GM23338 (cell line): Measurements from ENCODE around the gene WDR20. TPM values are rescaled to one million over a fixed set of nuclear protein-coding genes. Genes with fewer than 3 reads are reported as not detected.

Experiments
- ATAC-seq: fragments of 200-7000 bp; cut with Tn5 transposase; 3 replicates; pipeline ENCODE4 v1.9.1; 2020
- DNase-seq: peaks from one replicate; pipeline ENCODE4 v3.0.0-alpha.2; 2015; ENCODE audit warnings: low spot score
- H2AFZ ChIP-seq: fragments of 200-600 bp; sonication (generic); 2 replicates; pipeline ENCODE4 v1.8.0; 2016; ENCODE audit warnings: antibody characterized with exemption, mild to moderate bottlenecking, moderate library complexity
- H3F3A ChIP-seq: fragments of 200-600 bp; sonication (generic); replicated peaks from 2 replicates; pipeline ENCODE4 v1.8.0; 2017; ENCODE audit warnings: antibody characterized with exemption, mixed run types, low read depth
- H3K27ac ChIP-seq: fragments of 200-600 bp; sonication (generic); 2 replicates; pipeline ENCODE4 v1.6.1; 2016; ENCODE audit warnings: low read depth
- H3K27me3 ChIP-seq: fragments of 200-600 bp; sonication (generic); 2 replicates; pipeline ENCODE4 v1.8.0; 2016; ENCODE audit warnings: mild to moderate bottlenecking, mixed run types, moderate library complexity; ENCODE audit not compliant: insufficient read depth
- H3K36me3 ChIP-seq: fragments of 200-600 bp; sonication (generic); 2 replicates; pipeline ENCODE4 v1.8.0; 2016; ENCODE audit warnings: mild to moderate bottlenecking; ENCODE audit not compliant: insufficient read depth
- H3K4me1 ChIP-seq: fragments of 200-600 bp; sonication (generic); 2 replicates; pipeline ENCODE4 v1.8.0; 2016; ENCODE audit warnings: mild to moderate bottlenecking, moderate library complexity; ENCODE audit not compliant: insufficient read depth
- H3K4me2 ChIP-seq: fragments of 200-600 bp; sonication (generic); 2 replicates; pipeline ENCODE4 v1.7.1; 2017; ENCODE audit warnings: mixed run types
- H3K4me3 ChIP-seq: fragments of 200-600 bp; sonication (generic); 2 replicates; pipeline ENCODE4 v1.6.1; 2016; ENCODE audit warnings: mixed run types
- H3K79me2 ChIP-seq: fragments of 200-600 bp; sonication (generic); replicated peaks from 2 replicates; pipeline ENCODE4 v1.8.0; 2017; ENCODE audit warnings: mild to moderate bottlenecking; ENCODE audit not compliant: insufficient read depth
- H3K9me2 ChIP-seq: fragments of 200-600 bp; sonication (generic); 2 replicates; pipeline ENCODE4 v1.8.0; 2017; ENCODE audit not compliant: insufficient read depth
- H4K20me1 ChIP-seq: fragments of 200-600 bp; sonication (generic); replicated peaks from 2 replicates; pipeline ENCODE4 v1.8.0; 2017; ENCODE audit warnings: mild to moderate bottlenecking; ENCODE audit not compliant: insufficient read depth
- H3K27ac Mint-ChIP-seq: 2 replicates; pipeline ENCODE4 v1.8.0; 2020; ENCODE audit warnings: inconsistent platforms, mild to moderate bottlenecking, moderate library complexity, mixed read lengths
- H3K27me3 Mint-ChIP-seq: 3 replicates; pipeline ENCODE4 v1.8.0; 2022; ENCODE audit warnings: low read depth, mild to moderate bottlenecking, moderate library complexity, mixed read lengths, inconsistent platforms; ENCODE audit not compliant: insufficient read depth, poor library complexity
- H3K36me3 Mint-ChIP-seq: 3 replicates; pipeline ENCODE4 v1.8.0; 2021; ENCODE audit warnings: low read depth, mild to moderate bottlenecking, inconsistent platforms, moderate library complexity, mixed read lengths
- H3K4me1 Mint-ChIP-seq: 3 replicates; pipeline ENCODE4 v1.8.0; 2020; ENCODE audit warnings: mild to moderate bottlenecking, inconsistent platforms, mixed read lengths
- H3K4me3 Mint-ChIP-seq: 3 replicates; pipeline ENCODE4 v1.8.0; 2021; ENCODE audit warnings: moderate library complexity, mild to moderate bottlenecking, inconsistent platforms, mixed read lengths
- H3K9me3 Mint-ChIP-seq: 3 replicates; pipeline ENCODE4 v1.8.0; 2020; ENCODE audit warnings: moderate library complexity, mild to moderate bottlenecking, inconsistent platforms, mixed read lengths
- CREB1 ChIP-seq: fragments of 250-450 bp; sonication (Bioruptor Pico); IDR thresholded peaks from 2 replicates; pipeline ENCODE4 v1.5.0; 2020; ENCODE audit warnings: low read depth, mild to moderate bottlenecking, moderate library complexity
- CTCF ChIP-seq, 2 experiments: fragments of 200-600 bp in 1 of 2; sonication (generic) in 1 of 2; conservative IDR thresholded peaks; 2 replicates each; pipeline versions ENCODE4 v1.5.1 to v1.6.1; 2016 to 2017; ENCODE audit warnings: antibody characterized with exemption in 2 of 2, low read depth in 2 of 2, mild to moderate bottlenecking in 2 of 2, moderate library complexity in 1 of 2
- ETS1 ChIP-seq: IDR thresholded peaks from 2 replicates; pipeline ENCODE4 v1.6.1; 2016; ENCODE audit warnings: antibody characterized with exemption
- EZH2 ChIP-seq: fragments of 200-600 bp; sonication (generic); IDR thresholded peaks from one replicate; pipeline ENCODE4 v1.8.0; 2017; ENCODE audit warnings: antibody characterized with exemption, mild to moderate bottlenecking, low read depth; ENCODE audit not compliant: unreplicated experiment
- EZH2phosphoT487 ChIP-seq: fragments of 200-600 bp; sonication (generic); IDR thresholded peaks from one replicate; pipeline ENCODE4 v1.8.1; 2018; ENCODE audit warnings: antibody characterized with exemption; ENCODE audit not compliant: unreplicated experiment
- JUNB ChIP-seq: IDR thresholded peaks from one replicate; pipeline ENCODE4 v1.6.1; 2016; ENCODE audit warnings: antibody characterized with exemption; ENCODE audit not compliant: unreplicated experiment
- NANOG ChIP-seq: IDR thresholded peaks from 2 replicates; pipeline ENCODE4 v1.6.1; 2016; ENCODE audit warnings: antibody characterized with exemption, borderline replicate concordance
- POLR2AphosphoS5 ChIP-seq: IDR thresholded peaks from 2 replicates; pipeline ENCODE4 v1.6.1; 2016; ENCODE audit warnings: antibody characterized with exemption, low read depth
- REST ChIP-seq: IDR thresholded peaks from one replicate; pipeline ENCODE4 v1.6.1; 2018; ENCODE audit warnings: antibody characterized with exemption; ENCODE audit not compliant: unreplicated experiment
- STAT1 ChIP-seq: IDR thresholded peaks from one replicate; pipeline ENCODE4 v1.6.1; 2016; ENCODE audit warnings: antibody characterized with exemption; ENCODE audit not compliant: unreplicated experiment
- ZNF114 ChIP-seq: fragments of 250-450 bp; sonication (Bioruptor Pico); IDR thresholded peaks from 2 replicates; pipeline ENCODE4 v1.5.0; 2020; ENCODE audit warnings: mild to moderate bottlenecking, moderate library complexity
- ZNF462 ChIP-seq: fragments of 250-450 bp; sonication (Bioruptor Pico); IDR thresholded peaks from 2 replicates; pipeline ENCODE4 v1.5.0; 2020; ENCODE audit warnings: mild to moderate bottlenecking, moderate library complexity
- polyA plus RNA-seq: library from polyadenylated mRNA; unstranded; fragments of >200 nt; fragmentation: Nextera tagmentation; extraction: Ambion mirVana; gene quantifications from 2 replicates; pipeline ENCODE4 v1.2.1, GENCODE V29; 2016
- total RNA-seq: library from RNA; depleted of rRNA; stranded (reverse); fragments of >200 nt; shearing (Covaris generic); gene quantifications from 2 replicates; pipeline ENCODE4 v1.2.3, GENCODE V29; 2014

Gene WDR20
- total and polyA plus RNA-seq, 2 experiments from 2014 or later = 17.9 to 21.0 TPM

- Histone ChIP-seq H3K4me1 (no peaks in the 10 kb centered on the region), H3K4me3 (no peak overlapping the region), H3F3A (no peaks in the 10 kb centered on the region), H3K36me3 (no peaks in the 10 kb centered on the region), H2AFZ (no peak overlapping the region), H4K20me1 (no peaks in the 10 kb centered on the region), H3K79me2 (no peaks in the 10 kb centered on the region), H3K27me3 (no peaks in the 10 kb centered on the region), H3K4me2 (no peak overlapping the region), H3K27ac (no peak overlapping the region), H3K9me2 (no peaks in the 10 kb centered on the region)
- DNase-seq (no peak), ATAC-seq (no peak)
- TF ChIP-seq CREB1 (no peak), POLR2AphosphoS5 (no peak), NANOG (no peak), ETS1 (no peak), EZH2 (no peak), ZNF114 (CRISPR knock-in tag) (no peak), STAT1 (no peak), ZNF462 (CRISPR knock-in tag) (no peak), JUNB (no peak), REST (no peak), EZH2phosphoT487 (no peak), CTCF (conservative IDR thresholded peaks at IDR 0.05; ENCODE audit: low read depth in 2 of 2) (no peak)
- peaks cover 1% of the 10 kb centered on the region for H3K27me3 Mint-ChIP-seq
- H3K4me3 Mint-ChIP-seq = no peak overlapping the region
- H3K9me3 Mint-ChIP-seq = no peaks in the 10 kb centered on the region
- no peak overlapping the region for H3K27ac Mint-ChIP-seq
- H3K36me3 Mint-ChIP-seq = no peaks in the 10 kb centered on the region; the same call in 2 of the 3 replicates
- H3K4me1 Mint-ChIP-seq = no peaks in the 10 kb centered on the region
These were observed 117.0 kb downstream of the WDR20 start for GRCh38 chr14:102256716-102257115.
